ENCODE results near the gene HBS1L. TPM values are rescaled to one million over a fixed set of nuclear protein-coding genes. Genes with fewer than 3 reads are reported as not detected.
A peak's percentile ranks its signal among the peaks of the same experiment; 100 is the strongest.

HBS1L gene
- 39.1 TPM for total RNA-seq

GRCh38 chr6:135054569-135055498 lies at the start of gene HBS1L:
Gene HBS1L, minus strand, starts transcription at chr6:135054822. Its CDS starts 131 bp downstream, at chr6:135054691.
- peak within 1 kb of the TSS; percentile 88 for H3K27ac ChIP-seq (ENCODE audit: low read depth, low read length)
- H3K36me3 ChIP-seq (ENCODE audit: control insufficient read depth in 3 of 3, insufficient read depth in 3 of 3, low read length in 3 of 3) = peaks cover 0 to 3% (median 2%) of the 10 kb centered on the region in 3 donors
- H3K9me3 ChIP-seq (ENCODE audit: control insufficient read depth in 3 of 3, low read length in 3 of 3) = no peaks in the 10 kb centered on the region
- no peaks in the 10 kb centered on the region for H3K27me3 ChIP-seq (ENCODE audit: control insufficient read depth in 3 of 3, insufficient read depth in 3 of 3, low read length in 3 of 3)
- H3K4me1 ChIP-seq (ENCODE audit: control insufficient read depth in 3 of 3, insufficient read depth in 3 of 3, low read length in 3 of 3) = peaks cover 0 to 20% (median 4%) of the 10 kb centered on the region in 3 donors
- peak within 1 kb of the TSS; percentile 86 to 99 (median 97) for H3K9ac ChIP-seq (ENCODE audit: low read depth in 1 of 3, low read length in 3 of 3)
- H3K4me3 ChIP-seq (ENCODE audit: low read length in 3 of 3) = peak within 1 kb of the TSS; percentile 81 to 99 (median 96)

GRCh38 chr6:135104199-135104598 lies 49.6 kb upstream of the HBS1L start:
- Histone ChIP-seq H3K36me3 (ENCODE audit: control insufficient read depth in 3 of 3, insufficient read depth in 3 of 3, low read length in 3 of 3) (no peaks in the 10 kb centered on the region), H3K27me3 (ENCODE audit: control insufficient read depth in 3 of 3, insufficient read depth in 3 of 3, low read length in 3 of 3) (no peaks in the 10 kb centered on the region), H3K9ac (ENCODE audit: low read depth in 1 of 3, low read length in 3 of 3) (no peak overlapping the region), H3K4me1 (ENCODE audit: control insufficient read depth in 3 of 3, insufficient read depth in 3 of 3, low read length in 3 of 3) (no peaks in the 10 kb centered on the region), H3K27ac (ENCODE audit: low read depth, low read length) (no peak overlapping the region), H3K4me3 (ENCODE audit: low read length in 3 of 3) (no peak overlapping the region), H3K9me3 (ENCODE audit: control insufficient read depth in 3 of 3, low read length in 3 of 3) (no peaks in the 10 kb centered on the region)

- no peaks in the 10 kb centered on the region for H3K27me3 ChIP-seq (ENCODE audit: control insufficient read depth in 3 of 3, insufficient read depth in 3 of 3, low read length in 3 of 3)
- H3K9me3 ChIP-seq (ENCODE audit: control insufficient read depth in 3 of 3, low read length in 3 of 3) = no peaks in the 10 kb centered on the region
- no peaks in the 10 kb centered on the region for H3K36me3 ChIP-seq (ENCODE audit: control insufficient read depth in 3 of 3, insufficient read depth in 3 of 3, low read length in 3 of 3)
- no peak overlapping the region for H3K9ac ChIP-seq (ENCODE audit: low read depth in 1 of 3, low read length in 3 of 3)
- no peaks in the 10 kb centered on the region for H3K4me1 ChIP-seq (ENCODE audit: control insufficient read depth in 3 of 3, insufficient read depth in 3 of 3, low read length in 3 of 3)
- H3K27ac ChIP-seq (ENCODE audit: low read depth, low read length) = no peak overlapping the region
- no peak overlapping the region for H3K4me3 ChIP-seq (ENCODE audit: low read length in 3 of 3)
Measured at GRCh38 chr6:135102191-135102590, 47.6 kb upstream of the HBS1L start.

- Histone ChIP-seq H3K4me3 (ENCODE audit: low read length in 3 of 3) (no peak overlapping the region), H3K36me3 (ENCODE audit: control insufficient read depth in 3 of 3, insufficient read depth in 3 of 3, low read length in 3 of 3) (no peaks in the 10 kb centered on the region), H3K27me3 (ENCODE audit: control insufficient read depth in 3 of 3, insufficient read depth in 3 of 3, low read length in 3 of 3) (no peaks in the 10 kb centered on the region), H3K9ac (ENCODE audit: low read depth in 1 of 3, low read length in 3 of 3) (no peak overlapping the region), H3K9me3 (ENCODE audit: control insufficient read depth in 3 of 3, low read length in 3 of 3) (no peaks in the 10 kb centered on the region), H3K4me1 (ENCODE audit: control insufficient read depth in 3 of 3, insufficient read depth in 3 of 3, low read length in 3 of 3) (no peaks in the 10 kb centered on the region), H3K27ac (ENCODE audit: low read depth, low read length) (no peak overlapping the region)
Measured at GRCh38 chr6:135097172-135097571, 42.5 kb upstream of the HBS1L start.

- no peak overlapping the region for H3K9ac ChIP-seq (ENCODE audit: low read depth in 1 of 3, low read length in 3 of 3)
- H3K4me3 ChIP-seq (ENCODE audit: low read length in 3 of 3) = no peak overlapping the region
- H3K27me3 ChIP-seq (ENCODE audit: control insufficient read depth in 3 of 3, insufficient read depth in 3 of 3, low read length in 3 of 3) = no peaks in the 10 kb centered on the region
- H3K27ac ChIP-seq (ENCODE audit: low read depth, low read length) = no peak overlapping the region
- H3K36me3 ChIP-seq (ENCODE audit: control insufficient read depth in 3 of 3, insufficient read depth in 3 of 3, low read length in 3 of 3) = no peaks in the 10 kb centered on the region
- H3K9me3 ChIP-seq (ENCODE audit: control insufficient read depth in 3 of 3, low read length in 3 of 3) = no peaks in the 10 kb centered on the region
- H3K4me1 ChIP-seq (ENCODE audit: control insufficient read depth in 3 of 3, insufficient read depth in 3 of 3, low read length in 3 of 3) = no peaks in the 10 kb centered on the region
Measured at GRCh38 chr6:135096403-135097130, 41.9 kb upstream of the HBS1L start.

- H3K9ac ChIP-seq (ENCODE audit: low read depth in 1 of 3, low read length in 3 of 3) = no peak overlapping the region
- H3K27ac ChIP-seq (ENCODE audit: low read depth, low read length) = no peak overlapping the region
- no peaks in the 10 kb centered on the region for H3K4me1 ChIP-seq (ENCODE audit: control insufficient read depth in 3 of 3, insufficient read depth in 3 of 3, low read length in 3 of 3)
- no peaks in the 10 kb centered on the region for H3K27me3 ChIP-seq (ENCODE audit: control insufficient read depth in 3 of 3, insufficient read depth in 3 of 3, low read length in 3 of 3)
- no peak overlapping the region for H3K4me3 ChIP-seq (ENCODE audit: low read length in 3 of 3)
- no peaks in the 10 kb centered on the region for H3K9me3 ChIP-seq (ENCODE audit: control insufficient read depth in 3 of 3, low read length in 3 of 3)
- H3K36me3 ChIP-seq (ENCODE audit: control insufficient read depth in 3 of 3, insufficient read depth in 3 of 3, low read length in 3 of 3) = no peaks in the 10 kb centered on the region
Measured at GRCh38 chr6:135095716-135096115, 41.1 kb upstream of the HBS1L start.

- H3K27ac ChIP-seq (ENCODE audit: low read depth, low read length) = no peak overlapping the region
- H3K36me3 ChIP-seq (ENCODE audit: control insufficient read depth in 3 of 3, insufficient read depth in 3 of 3, low read length in 3 of 3) = no peaks in the 10 kb centered on the region
- no peak overlapping the region for H3K4me3 ChIP-seq (ENCODE audit: low read length in 3 of 3)
- H3K4me1 ChIP-seq (ENCODE audit: control insufficient read depth in 3 of 3, insufficient read depth in 3 of 3, low read length in 3 of 3) = no peaks in the 10 kb centered on the region
- H3K27me3 ChIP-seq (ENCODE audit: control insufficient read depth in 3 of 3, insufficient read depth in 3 of 3, low read length in 3 of 3) = no peaks in the 10 kb centered on the region
- no peak overlapping the region for H3K9ac ChIP-seq (ENCODE audit: low read depth in 1 of 3, low read length in 3 of 3)
- H3K9me3 ChIP-seq (ENCODE audit: control insufficient read depth in 3 of 3, low read length in 3 of 3) = no peaks in the 10 kb centered on the region
Measured at GRCh38 chr6:135094403-135094821, 39.8 kb upstream of the HBS1L start.

- Histone ChIP-seq H3K36me3 (ENCODE audit: control insufficient read depth in 3 of 3, insufficient read depth in 3 of 3, low read length in 3 of 3) (no peaks in the 10 kb centered on the region), H3K27ac (ENCODE audit: low read depth, low read length) (no peak overlapping the region), H3K4me3 (ENCODE audit: low read length in 3 of 3) (no peak overlapping the region), H3K9ac (ENCODE audit: low read depth in 1 of 3, low read length in 3 of 3) (no peak overlapping the region), H3K9me3 (ENCODE audit: control insufficient read depth in 3 of 3, low read length in 3 of 3) (no peaks in the 10 kb centered on the region), H3K4me1 (ENCODE audit: control insufficient read depth in 3 of 3, insufficient read depth in 3 of 3, low read length in 3 of 3) (no peaks in the 10 kb centered on the region), H3K27me3 (ENCODE audit: control insufficient read depth in 3 of 3, insufficient read depth in 3 of 3, low read length in 3 of 3) (no peaks in the 10 kb centered on the region)
Measured at GRCh38 chr6:135093578-135093977, 39.0 kb upstream of the HBS1L start.

GRCh38 chr6:135092724-135093123 lies 38.1 kb upstream of the HBS1L start:
- H3K27ac ChIP-seq (ENCODE audit: low read depth, low read length) = no peak overlapping the region
- no peaks in the 10 kb centered on the region for H3K4me1 ChIP-seq (ENCODE audit: control insufficient read depth in 3 of 3, insufficient read depth in 3 of 3, low read length in 3 of 3)
- H3K4me3 ChIP-seq (ENCODE audit: low read length in 3 of 3) = no peak overlapping the region

GRCh38 chr6:135090819-135091218 lies 36.2 kb upstream of the HBS1L start:
- H3K27ac ChIP-seq (ENCODE audit: low read depth, low read length) = no peak overlapping the region
- no peak overlapping the region for H3K9ac ChIP-seq (ENCODE audit: low read depth in 1 of 3, low read length in 3 of 3)
- H3K36me3 ChIP-seq (ENCODE audit: control insufficient read depth in 3 of 3, insufficient read depth in 3 of 3, low read length in 3 of 3) = no peaks in the 10 kb centered on the region
- H3K9me3 ChIP-seq (ENCODE audit: control insufficient read depth in 3 of 3, low read length in 3 of 3) = no peaks in the 10 kb centered on the region
- no peak overlapping the region for H3K4me3 ChIP-seq (ENCODE audit: low read length in 3 of 3)
- H3K27me3 ChIP-seq (ENCODE audit: control insufficient read depth in 3 of 3, insufficient read depth in 3 of 3, low read length in 3 of 3) = no peaks in the 10 kb centered on the region
- no peaks in the 10 kb centered on the region for H3K4me1 ChIP-seq (ENCODE audit: control insufficient read depth in 3 of 3, insufficient read depth in 3 of 3, low read length in 3 of 3)

More at GRCh38 chr6:135092724-135093123, 38.1 kb upstream of the HBS1L start:
- H3K36me3 ChIP-seq (ENCODE audit: control insufficient read depth in 3 of 3, insufficient read depth in 3 of 3, low read length in 3 of 3) = no peaks in the 10 kb centered on the region
- no peaks in the 10 kb centered on the region for H3K27me3 ChIP-seq (ENCODE audit: control insufficient read depth in 3 of 3, insufficient read depth in 3 of 3, low read length in 3 of 3)
- H3K9me3 ChIP-seq (ENCODE audit: control insufficient read depth in 3 of 3, low read length in 3 of 3) = no peaks in the 10 kb centered on the region
- no peak overlapping the region for H3K9ac ChIP-seq (ENCODE audit: low read depth in 1 of 3, low read length in 3 of 3)

Data from skeletal muscle tissue (tissue), 4 donors.